HCT116 (cell line): ENCODE data around the gene NUB1.

ENCODE experiments used
- ELF1 ChIP-seq: IDR thresholded peaks from 2 replicates; pipeline ENCODE4 v1.6.1; 2012; ENCODE audit warnings: low read depth, borderline replicate concordance
- EZH2 ChIP-seq: fragments of 200-600 bp; sonication (generic); IDR thresholded peaks from 2 replicates; pipeline ENCODE4 v1.6.1; 2017; ENCODE audit warnings: antibody characterized with exemption, mixed run types
- EZH2phosphoT487 ChIP-seq: fragments of 200-600 bp; IDR thresholded peaks from 2 replicates; pipeline ENCODE4 v1.6.1; 2018; ENCODE audit warnings: antibody characterized with exemption, borderline replicate concordance
- JUND ChIP-seq: IDR thresholded peaks from 2 replicates; pipeline ENCODE4 v1.6.1; 2012
- POLR2A ChIP-seq: IDR thresholded peaks from 2 replicates; pipeline ENCODE4 v1.7.0; 2011; ENCODE audit warnings: borderline replicate concordance; ENCODE audit not compliant: insufficient read depth, insufficient read length; ENCODE audit errors: extremely low read depth
- POLR2AphosphoS5 ChIP-seq: IDR thresholded peaks from 2 replicates; pipeline ENCODE4 v1.6.1; 2011; ENCODE audit warnings: mild to moderate bottlenecking, low read depth, low read length, moderate library complexity
- YY1 ChIP-seq: IDR thresholded peaks from 2 replicates; pipeline ENCODE4 v1.6.1; 2011; ENCODE audit warnings: low read length, low read depth, moderate library complexity, mild to moderate bottlenecking; ENCODE audit not compliant: insufficient replicate concordance; ENCODE audit errors: extremely low read depth
- TF ChIP-seq, protein P1 (sequence below), 3 experiments: fragments of 200-600 bp in 1 of 3; sonication (generic) in 1 of 3; IDR thresholded peaks in 2 of 3; conservative IDR thresholded peaks in 1 of 3; 2 replicates each; pipeline ENCODE4 v1.5.1; 2012 to 2017; ENCODE audit warnings: low read depth in 2 of 3, low read length in 2 of 3, antibody characterized with exemption in 1 of 3, borderline replicate concordance in 1 of 3, control low read depth in 1 of 3, mild to moderate bottlenecking in 1 of 3, mixed read lengths in 1 of 3, mixed run types in 1 of 3, moderate library complexity in 1 of 3; ENCODE audit not compliant: insufficient read depth in 1 of 3

DNA sequence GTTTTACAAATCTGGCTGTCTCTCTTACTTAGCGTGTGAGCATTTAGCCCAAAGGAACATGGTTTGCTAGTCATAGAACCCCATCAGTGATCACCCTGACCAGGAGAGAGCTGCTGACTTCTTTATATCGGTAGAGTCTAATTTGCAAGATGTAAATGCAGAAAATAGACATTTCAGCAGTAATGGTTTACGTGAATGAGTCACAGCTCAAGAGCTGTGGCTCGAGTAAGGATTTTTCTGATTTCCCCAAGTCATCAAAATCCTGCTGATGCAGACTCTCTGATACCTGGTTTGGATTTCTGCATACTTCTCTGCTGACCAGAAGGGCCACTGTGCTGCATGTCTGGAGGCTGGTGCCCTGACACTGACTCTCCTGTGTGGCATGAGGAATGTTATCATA lies 25.7 kb downstream of the NUB1 start:
- TF ChIP-seq JUND (no peak), ELF1 (no peak), POLR2A (no peak), POLR2AphosphoS5 (no peak), EZH2 (no peak), EZH2phosphoT487 (no peak), YY1 (no peak)
- TF ChIP-seq, protein P1, sequence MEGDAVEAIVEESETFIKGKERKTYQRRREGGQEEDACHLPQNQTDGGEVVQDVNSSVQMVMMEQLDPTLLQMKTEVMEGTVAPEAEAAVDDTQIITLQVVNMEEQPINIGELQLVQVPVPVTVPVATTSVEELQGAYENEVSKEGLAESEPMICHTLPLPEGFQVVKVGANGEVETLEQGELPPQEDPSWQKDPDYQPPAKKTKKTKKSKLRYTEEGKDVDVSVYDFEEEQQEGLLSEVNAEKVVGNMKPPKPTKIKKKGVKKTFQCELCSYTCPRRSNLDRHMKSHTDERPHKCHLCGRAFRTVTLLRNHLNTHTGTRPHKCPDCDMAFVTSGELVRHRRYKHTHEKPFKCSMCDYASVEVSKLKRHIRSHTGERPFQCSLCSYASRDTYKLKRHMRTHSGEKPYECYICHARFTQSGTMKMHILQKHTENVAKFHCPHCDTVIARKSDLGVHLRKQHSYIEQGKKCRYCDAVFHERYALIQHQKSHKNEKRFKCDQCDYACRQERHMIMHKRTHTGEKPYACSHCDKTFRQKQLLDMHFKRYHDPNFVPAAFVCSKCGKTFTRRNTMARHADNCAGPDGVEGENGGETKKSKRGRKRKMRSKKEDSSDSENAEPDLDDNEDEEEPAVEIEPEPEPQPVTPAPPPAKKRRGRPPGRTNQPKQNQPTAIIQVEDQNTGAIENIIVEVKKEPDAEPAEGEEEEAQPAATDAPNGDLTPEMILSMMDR (IDR thresholded peaks at IDR 0.05 in 2 of 3, conservative IDR thresholded peaks at IDR 0.05 in 1 of 3; ENCODE audit: borderline replicate concordance in 1 of 3, insufficient read depth in 1 of 3, low read depth in 2 of 3, low read length in 2 of 3) = no peak
